MCF 10A (cell line): ENCODE measurements around the gene CYP19A1. TPM values are rescaled to one million over a fixed set of nuclear protein-coding genes. Genes with fewer than 3 reads are reported as not detected.

Experiments used
- BruUV-seq: library from RNA; stranded (reverse); fragments of 400-500 nt; replicated peaks from 2 replicates; lab custom pipeline; 2021; lab: Mats Ljungman, UMichigan
- CTCF ChIA-PET: fragments of 300-600 bp; sonication (Branson Sonifier 250); formaldehyde crosslinking; extraction: SDS; loops from one replicate; lab custom pipeline; 2021; ENCODE audit warnings: antibody characterized with exemption, inconsistent platforms; lab: Yijun Ruan, JAX
- POLR2A ChIA-PET: fragments of 300-600, 350-650 bp; sonication (Branson Sonifier 250); formaldehyde crosslinking; extraction: SDS; loops from one replicate; lab custom pipeline; 2020; ENCODE audit warnings: antibody characterized with exemption, inconsistent platforms; lab: Yijun Ruan, JAX
- DNase-seq: peaks from one replicate; pipeline ENCODE4 v3.0.0-alpha.2; 2018; ENCODE audit not compliant: unreplicated experiment
- H3K27ac Mint-ChIP-seq: one replicate; pipeline ENCODE4 v1.8.0; 2022; ENCODE audit warnings: mild to moderate bottlenecking, low read depth, mixed read lengths; ENCODE audit not compliant: unreplicated experiment
- H3K27me3 Mint-ChIP-seq: one replicate; pipeline ENCODE4 v1.8.0; 2022; ENCODE audit warnings: mixed read lengths; ENCODE audit not compliant: insufficient read depth, unreplicated experiment
- H3K36me3 Mint-ChIP-seq: one replicate; pipeline ENCODE4 v1.8.0; 2022; ENCODE audit warnings: mild to moderate bottlenecking, moderate library complexity, mixed read lengths; ENCODE audit not compliant: insufficient read depth, unreplicated experiment
- H3K4me1 Mint-ChIP-seq: one replicate; pipeline ENCODE4 v1.8.0; 2022; ENCODE audit warnings: mixed read lengths; ENCODE audit not compliant: insufficient read depth, unreplicated experiment
- H3K4me3 Mint-ChIP-seq: one replicate; pipeline ENCODE4 v1.8.0; 2022; ENCODE audit warnings: mild to moderate bottlenecking, moderate library complexity, mixed read lengths; ENCODE audit not compliant: unreplicated experiment
- H3K9me3 Mint-ChIP-seq: one replicate; pipeline ENCODE4 v1.8.0; 2022; ENCODE audit warnings: mixed read lengths; ENCODE audit not compliant: unreplicated experiment
- intact Hi-C: fragments of 100-400 bp; cut with micrococcal nuclease; formaldehyde crosslinking; loops from 2 replicates; pipeline ENCODE4 v1.14.1; 2022
- total RNA-seq: library from RNA; stranded (reverse); gene quantifications from 2 replicates; pipeline ENCODE4 v1.2.3, GENCODE V29; 2022
- TF ChIP-seq, protein P1 (sequence below): fragments of 200-600 bp; IDR thresholded peaks from one replicate; pipeline ENCODE4 v1.8.0; 2022; ENCODE audit warnings: antibody characterized with exemption, mild to moderate bottlenecking; ENCODE audit not compliant: unreplicated experiment

Gene CYP19A1
- total RNA-seq, 1 experiment from 2014 or later: not detected

DNA sequence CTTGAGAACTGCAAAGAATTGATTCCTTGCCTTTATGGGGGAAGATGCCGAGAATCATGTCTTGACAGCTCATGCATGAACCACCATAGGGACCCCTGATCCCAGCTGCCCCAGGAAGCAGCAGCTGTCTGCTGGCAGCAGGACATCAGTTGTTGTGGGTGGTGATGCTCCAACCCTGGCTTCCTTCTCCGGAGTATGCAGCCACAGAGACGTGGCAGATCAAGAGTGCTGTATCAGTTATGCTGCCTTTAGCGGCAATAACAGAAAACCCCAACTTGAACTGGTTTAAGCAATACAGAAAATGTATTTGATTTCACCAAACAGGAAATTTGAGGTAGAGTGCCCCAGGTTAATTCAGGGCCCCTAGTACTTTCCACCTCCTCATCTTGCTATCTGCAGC lies 151.5 kb downstream of the CYP19A1 start:
- BruUV-seq: no TSS peak
- ChIA-PET CTCF (interaction anchor here (0.6 kb wide), 1 partner anchor 53 kb away, joined by 3 read pairs; no protein-coding TSS in a partner anchor), POLR2A (no interaction called here)
- intact Hi-C loops: no loop called here
- no peak overlapping the region for H3K4me3 Mint-ChIP-seq
- no peak for DNase-seq
- peaks cover 15% of the 10 kb centered on the region for H3K4me1 Mint-ChIP-seq
- H3K27me3 Mint-ChIP-seq: no peaks in the 10 kb centered on the region
- H3K9me3 Mint-ChIP-seq: no peaks in the 10 kb centered on the region
- no peaks in the 10 kb centered on the region for H3K36me3 Mint-ChIP-seq
- TF ChIP-seq, protein P1, sequence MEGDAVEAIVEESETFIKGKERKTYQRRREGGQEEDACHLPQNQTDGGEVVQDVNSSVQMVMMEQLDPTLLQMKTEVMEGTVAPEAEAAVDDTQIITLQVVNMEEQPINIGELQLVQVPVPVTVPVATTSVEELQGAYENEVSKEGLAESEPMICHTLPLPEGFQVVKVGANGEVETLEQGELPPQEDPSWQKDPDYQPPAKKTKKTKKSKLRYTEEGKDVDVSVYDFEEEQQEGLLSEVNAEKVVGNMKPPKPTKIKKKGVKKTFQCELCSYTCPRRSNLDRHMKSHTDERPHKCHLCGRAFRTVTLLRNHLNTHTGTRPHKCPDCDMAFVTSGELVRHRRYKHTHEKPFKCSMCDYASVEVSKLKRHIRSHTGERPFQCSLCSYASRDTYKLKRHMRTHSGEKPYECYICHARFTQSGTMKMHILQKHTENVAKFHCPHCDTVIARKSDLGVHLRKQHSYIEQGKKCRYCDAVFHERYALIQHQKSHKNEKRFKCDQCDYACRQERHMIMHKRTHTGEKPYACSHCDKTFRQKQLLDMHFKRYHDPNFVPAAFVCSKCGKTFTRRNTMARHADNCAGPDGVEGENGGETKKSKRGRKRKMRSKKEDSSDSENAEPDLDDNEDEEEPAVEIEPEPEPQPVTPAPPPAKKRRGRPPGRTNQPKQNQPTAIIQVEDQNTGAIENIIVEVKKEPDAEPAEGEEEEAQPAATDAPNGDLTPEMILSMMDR: no peak
- H3K27ac Mint-ChIP-seq: no peak overlapping the region

DNA sequence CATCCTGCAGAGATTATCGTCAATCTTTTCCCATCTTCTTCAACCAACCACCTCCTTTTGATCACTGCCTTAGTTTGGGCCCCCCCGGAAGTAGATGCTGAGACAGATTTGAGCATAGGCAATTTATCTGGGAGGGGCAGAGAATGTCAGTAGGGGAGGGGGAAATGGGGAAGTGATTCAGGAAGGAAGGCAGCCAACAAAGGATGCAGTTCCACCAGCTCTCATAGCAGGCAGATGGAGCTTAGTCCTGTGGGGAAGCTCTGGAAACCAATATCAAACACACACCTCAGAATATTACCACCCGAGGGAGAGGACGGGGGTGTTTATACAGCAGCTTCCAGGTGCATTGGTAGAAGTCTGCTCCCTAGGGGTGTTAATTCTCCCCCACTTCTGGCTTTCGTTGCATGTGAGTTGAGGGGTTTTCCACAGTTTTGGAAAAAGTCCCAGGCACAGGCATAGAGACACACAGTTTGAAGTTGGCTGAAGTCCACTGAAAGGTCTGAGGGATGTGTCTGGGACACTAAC lies 152.2 kb downstream of the CYP19A1 start:
- Mint-ChIP-seq H3K4me1 (peaks cover 8% of the 10 kb centered on the region), H3K4me3 (no peak overlapping the region), H3K36me3 (no peaks in the 10 kb centered on the region), H3K27me3 (no peaks in the 10 kb centered on the region), H3K9me3 (no peaks in the 10 kb centered on the region), H3K27ac (no peak overlapping the region)
- BruUV-seq: no TSS peak
- DNase-seq: no peak
- intact Hi-C loops: no loop called here
- CTCF ChIA-PET: interaction anchor here (0.6 kb wide), 3 partner anchors 23 to 216 kb away, joined by 3 to 6 read pairs (median 4); no protein-coding TSS in a partner anchor
- TF ChIP-seq, protein P1: no peak
- POLR2A ChIA-PET: no interaction called here

DNA sequence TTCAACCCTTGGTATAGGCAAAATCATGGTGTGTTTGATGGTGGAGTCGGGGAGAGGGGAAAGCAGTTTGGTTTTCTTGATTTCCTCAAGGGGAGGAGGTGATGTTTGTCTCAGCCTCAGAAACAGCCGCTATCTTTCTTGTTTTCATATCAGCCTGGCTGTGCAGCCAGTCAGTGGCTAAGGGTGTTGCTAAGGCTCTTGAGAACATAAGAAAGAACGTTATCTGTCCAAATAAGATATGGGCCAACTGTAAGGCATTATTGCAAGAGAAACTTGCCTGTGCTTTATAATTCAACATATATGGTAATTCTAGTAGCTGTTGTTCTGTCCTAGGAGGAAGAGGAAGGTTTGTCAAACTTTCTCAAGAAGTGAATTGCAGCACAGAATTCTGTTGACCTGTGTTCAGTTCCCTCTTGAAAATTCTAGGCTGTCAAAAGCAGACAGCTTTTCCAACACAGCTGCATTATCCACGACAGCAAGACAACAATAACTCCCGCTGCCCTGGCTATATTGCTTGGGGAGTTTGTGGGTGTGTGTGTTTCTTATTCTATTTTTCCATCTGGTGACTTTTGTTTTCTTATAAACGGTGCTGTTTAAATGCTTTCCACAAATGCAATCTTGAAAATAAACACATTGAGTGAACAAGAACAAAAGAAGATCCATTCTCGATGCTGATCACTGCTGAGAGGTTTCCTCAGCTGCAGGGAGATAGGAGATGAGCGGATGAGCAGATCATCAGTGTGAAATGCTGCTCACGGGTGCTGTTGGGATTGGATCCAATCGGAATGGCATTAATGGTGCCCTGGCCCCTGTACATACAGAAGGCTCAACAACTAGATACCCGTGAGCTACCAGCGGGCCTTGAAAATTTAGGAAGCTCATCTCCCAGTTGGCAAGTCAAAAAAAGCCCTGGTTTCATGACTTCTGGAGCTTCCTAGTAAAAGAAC lies 152.9 kb downstream of the CYP19A1 start:
- TF ChIP-seq, protein P1: no peak
- no TSS peak for BruUV-seq
- Mint-ChIP-seq H3K36me3 (no peaks in the 10 kb centered on the region), H3K4me1 (peaks cover 3% of the 10 kb centered on the region), H3K27me3 (no peaks in the 10 kb centered on the region), H3K4me3 (no peak overlapping the region), H3K27ac (no peak overlapping the region), H3K9me3 (no peaks in the 10 kb centered on the region)
- DNase-seq: no peak
- CTCF ChIA-PET: interaction anchor here (0.5 to 3.2 kb wide), 5 partner anchors 7 to 216 kb away, joined by 3 to 24 read pairs (median 6); no protein-coding TSS in a partner anchor
- POLR2A ChIA-PET: interaction anchor here (0.6 kb wide), 1 partner anchor 46 kb away, joined by 4 read pairs; no protein-coding TSS in a partner anchor
- intact Hi-C loops: no loop called here

DNA sequence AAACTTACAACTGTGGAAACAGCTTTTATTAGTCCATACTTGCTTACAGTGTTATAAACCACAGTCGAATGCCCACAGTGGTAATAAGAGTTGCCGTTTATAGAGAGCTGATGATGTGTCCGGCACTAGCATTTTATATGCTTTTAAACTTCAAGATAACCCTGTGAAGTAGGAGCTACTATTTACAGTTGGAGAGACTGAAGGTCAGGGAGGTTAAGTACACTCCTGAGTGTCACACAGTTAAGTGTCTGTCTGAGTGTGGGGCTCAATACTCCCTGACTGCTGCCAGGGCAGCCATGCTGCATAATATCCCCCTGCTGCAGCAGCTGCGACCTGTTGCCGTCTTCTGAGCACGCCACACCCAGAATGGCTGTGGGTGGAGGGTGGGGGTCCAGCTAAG lies 153.8 kb downstream of the CYP19A1 start:
- POLR2A ChIA-PET: interaction anchor here (0.6 to 0.7 kb wide), 2 partner anchors 14 to 22 kb away, joined by 4 read pairs; no protein-coding TSS in a partner anchor
- intact Hi-C loops: no loop called here
- no peak overlapping the region for H3K4me3 Mint-ChIP-seq

More for the DNA sequence above, 153.8 kb downstream of the CYP19A1 start:
- Mint-ChIP-seq H3K4me1 (no peaks in the 10 kb centered on the region), H3K9me3 (no peaks in the 10 kb centered on the region), H3K36me3 (no peaks in the 10 kb centered on the region), H3K27ac (no peak overlapping the region), H3K27me3 (no peaks in the 10 kb centered on the region)
- CTCF ChIA-PET: interaction anchor here (0.5 to 3.2 kb wide), 3 partner anchors 8 to 99 kb away, joined by 3 to 24 read pairs (median 15); no protein-coding TSS in a partner anchor
- no TSS peak for BruUV-seq
- TF ChIP-seq, protein P1: no peak
- DNase-seq: no peak
